GM12891 (cell line): ENCODE results near the gene EYS.

Experiments
- DNase-seq: peaks from one replicate; pipeline ENCODE4 v3.0.0; 2011; ENCODE audit warnings: low spot score; ENCODE audit not compliant: insufficient read length
- FAIRE-seq: peaks from 2 replicates; lab custom pipeline; 2011; peaks lifted over from hg19 to GRCh38; lab: Jason Lieb, UNC
- PAX5 ChIP-seq: IDR thresholded peaks from 2 replicates; pipeline ENCODE4 v1.6.1; 2011; ENCODE audit warnings: low read length, moderate library complexity, mild to moderate bottlenecking; ENCODE audit not compliant: insufficient read depth, severe bottlenecking
- POLR2A ChIP-seq: IDR thresholded peaks from 2 replicates; pipeline ENCODE4 v1.6.1; 2011; ENCODE audit warnings: low read depth, low read length, control low read depth
- POLR2AphosphoS5 ChIP-seq: IDR thresholded peaks from 2 replicates; pipeline ENCODE4 v1.6.1; 2011; ENCODE audit warnings: low read depth, low read length, control low read depth
- POU2F2 ChIP-seq: IDR thresholded peaks from 2 replicates; pipeline ENCODE4 v1.6.1; 2011; ENCODE audit warnings: low read depth, mild to moderate bottlenecking, control low read depth, low read length, moderate library complexity
- SPI1 ChIP-seq: IDR thresholded peaks from 2 replicates; pipeline ENCODE4 v1.6.1; 2011; ENCODE audit warnings: low read depth, low read length, control low read depth
- TAF1 ChIP-seq: IDR thresholded peaks from 2 replicates; pipeline ENCODE4 v1.6.1; 2011; ENCODE audit warnings: low read depth, low read length, control low read depth

The EYS gene

GRCh38 chr6:64872633-64873032 lies 834.4 kb downstream of the EYS start:
- DNase-seq (no peak), FAIRE-seq (no peak)
- TF ChIP-seq POLR2A (no peak), TAF1 (no peak), PAX5 (no peak), POU2F2 (no peak), SPI1 (no peak)

DNA sequence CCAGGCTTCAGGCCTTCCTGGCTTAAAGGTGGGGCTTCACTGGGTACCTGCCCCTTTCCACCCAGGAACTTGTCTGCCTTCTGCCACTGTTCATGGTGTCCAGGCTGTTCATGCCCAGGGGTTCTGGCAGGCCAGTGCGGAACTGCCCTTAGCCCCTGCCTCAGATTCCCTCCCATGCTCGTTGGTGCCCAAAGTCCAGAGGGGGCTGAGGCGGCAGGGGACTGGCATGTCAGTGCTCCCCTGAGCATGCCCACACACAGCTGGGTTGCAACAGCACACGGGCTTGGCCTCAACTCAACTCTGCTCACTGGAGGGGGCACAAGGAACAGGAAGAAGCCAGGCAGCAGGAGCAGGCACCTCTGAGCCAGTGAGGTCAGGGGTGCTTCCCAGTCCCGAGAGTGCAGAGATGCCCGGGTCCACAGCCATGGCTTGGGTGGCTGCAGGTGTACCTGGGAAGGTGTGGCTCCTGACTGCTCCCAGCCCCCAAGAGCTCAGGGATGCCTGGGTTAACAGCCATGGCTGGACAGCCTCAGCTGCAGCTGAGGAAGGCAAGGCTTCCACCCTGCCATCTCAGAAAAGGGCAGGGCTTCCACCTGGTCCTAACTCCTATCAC lies 845.9 kb downstream of the EYS start:
- FAIRE-seq (no peak), DNase-seq (no peak)
- TF ChIP-seq POLR2AphosphoS5 (no peak), SPI1 (no peak)

DNA sequence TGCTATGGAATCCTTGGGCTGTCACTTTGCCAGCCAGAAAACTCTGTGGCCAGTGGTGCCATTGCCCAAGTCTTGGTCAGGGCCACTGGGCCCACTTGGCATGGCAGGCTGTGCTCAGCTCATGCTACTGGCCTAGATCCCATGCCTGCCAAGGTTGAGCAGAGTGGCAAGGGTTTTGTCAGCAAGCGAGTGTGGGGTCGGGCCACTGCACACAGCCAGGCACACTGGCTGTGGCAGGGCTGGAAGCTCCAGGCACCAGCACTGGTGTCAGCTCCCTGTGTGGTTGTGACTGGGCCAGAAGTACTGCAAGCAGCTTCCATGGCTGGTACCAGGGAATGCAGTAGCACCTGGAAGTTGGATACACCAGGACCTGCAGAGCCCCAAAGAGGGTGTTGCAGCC lies 846.8 kb downstream of the EYS start:
- no peak for FAIRE-seq

GRCh38 chr6:64850121-64850520 lies 856.9 kb downstream of the EYS start:
- no peak for DNase-seq
- no peak for TF ChIP-seq TAF1
- TF ChIP-seq PAX5 = no peak
- no peak for TF ChIP-seq POU2F2
- no peak for TF ChIP-seq POLR2A
- TF ChIP-seq SPI1 = no peak
- no peak for TF ChIP-seq POLR2AphosphoS5
- no peak for FAIRE-seq

More for the DNA sequence above, 846.8 kb downstream of the EYS start:
- TF ChIP-seq PAX5 = no peak
- TF ChIP-seq POLR2AphosphoS5 = no peak
- no peak for TF ChIP-seq POU2F2
- TF ChIP-seq POLR2A = no peak
- TF ChIP-seq TAF1 = no peak
- TF ChIP-seq SPI1 = no peak
- no peak for DNase-seq

DNA sequence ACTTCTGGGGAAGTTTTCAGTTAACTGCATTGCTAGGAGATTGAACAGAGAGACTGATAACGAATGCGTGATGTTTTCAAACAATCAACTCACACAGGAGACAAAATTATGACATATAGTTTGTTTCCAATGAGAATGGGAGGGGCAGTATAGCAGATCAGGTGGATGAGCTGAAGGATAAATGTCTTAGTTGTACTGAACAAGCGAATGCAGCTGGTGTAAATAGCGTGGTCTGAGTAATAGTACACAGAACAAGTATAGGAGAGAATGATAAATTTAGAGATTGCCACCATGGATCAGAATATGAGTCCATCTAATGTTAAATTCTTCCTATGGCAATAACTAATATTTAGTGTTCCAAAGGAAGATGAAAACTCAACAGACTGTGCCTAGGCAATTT lies 858.6 kb downstream of the EYS start:
- no peak for DNase-seq
- TF ChIP-seq TAF1 (no peak), SPI1 (no peak), POLR2A (no peak), POLR2AphosphoS5 (no peak), PAX5 (no peak), POU2F2 (no peak)
- no peak for FAIRE-seq

- no peak for DNase-seq
- TF ChIP-seq POLR2A (no peak), TAF1 (no peak), POU2F2 (no peak), POLR2AphosphoS5 (no peak), PAX5 (no peak), SPI1 (no peak)
- no peak for FAIRE-seq
Observed at GRCh38 chr6:64847396-64847795, 859.6 kb downstream of the EYS start.

- TF ChIP-seq POU2F2 = no peak
- no peak for TF ChIP-seq PAX5
- no peak for TF ChIP-seq SPI1
- TF ChIP-seq POLR2AphosphoS5 = no peak
- no peak for TF ChIP-seq TAF1
- TF ChIP-seq POLR2A = no peak
- DNase-seq (no peak), FAIRE-seq (no peak)
Observed at GRCh38 chr6:64838726-64839125, 868.3 kb downstream of the EYS start.

- TF ChIP-seq POLR2A (no peak), TAF1 (no peak), SPI1 (no peak), POLR2AphosphoS5 (no peak), PAX5 (no peak), POU2F2 (no peak)
- DNase-seq (no peak), FAIRE-seq (no peak)
Observed at GRCh38 chr6:64831680-64832079, 875.3 kb downstream of the EYS start.

DNA sequence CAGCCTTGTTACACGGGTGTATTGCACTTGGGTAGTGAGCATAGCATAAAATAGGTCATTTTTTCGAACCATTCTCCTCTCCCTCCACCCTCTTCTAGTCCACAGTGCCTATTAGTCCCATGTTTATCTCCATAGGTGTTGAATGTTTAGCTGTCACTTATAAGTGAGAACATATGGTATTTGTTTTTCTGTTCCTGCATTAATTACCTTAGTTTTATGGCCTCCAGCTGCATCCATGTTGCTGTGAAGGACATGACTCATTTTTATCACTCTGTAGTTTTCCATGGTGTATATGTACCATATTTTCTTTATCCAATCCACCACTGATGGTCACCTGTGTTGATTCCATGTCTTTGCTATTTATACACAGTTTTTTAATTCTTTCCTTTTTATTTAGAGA lies 889.5 kb downstream of the EYS start:
- FAIRE-seq = no peak
- DNase-seq = no peak
- TF ChIP-seq SPI1 = no peak
- TF ChIP-seq POLR2AphosphoS5 = no peak
- TF ChIP-seq POU2F2 = no peak
- TF ChIP-seq PAX5 = no peak
- TF ChIP-seq TAF1 = no peak
- TF ChIP-seq POLR2A = no peak

- TF ChIP-seq TAF1 = no peak
- no peak for DNase-seq
- no peak for FAIRE-seq
Observed at GRCh38 chr6:64815718-64816117, 891.3 kb downstream of the EYS start.

GRCh38 chr6:64812138-64812537 lies 894.9 kb downstream of the EYS start:
- FAIRE-seq = no peak
- no peak for DNase-seq
- no peak for TF ChIP-seq POLR2AphosphoS5
- TF ChIP-seq SPI1 = no peak
- no peak for TF ChIP-seq TAF1
- no peak for TF ChIP-seq PAX5
- TF ChIP-seq POU2F2 = no peak
- no peak for TF ChIP-seq POLR2A

GRCh38 chr6:64811119-64811518 lies 895.9 kb downstream of the EYS start:
- TF ChIP-seq POLR2AphosphoS5 = no peak
- TF ChIP-seq PAX5 = no peak
- no peak for TF ChIP-seq POLR2A
- no peak for TF ChIP-seq SPI1
- no peak for TF ChIP-seq POU2F2
- no peak for TF ChIP-seq TAF1
- FAIRE-seq (no peak), DNase-seq (no peak)
